Fibroblast of skin of right quadriceps (primary cell): ENCODE data around the gene EIF2S1.
"Not testable (repeated sequence)": the region's sequence is repeated elsewhere in the genome, so short reads cannot be mapped to it uniquely, and the experiment has no call there.

Experiments used
- DNase-seq: peaks from one replicate; pipeline ENCODE4 v3.0.0-alpha.2; 2013

The EIF2S1 gene

DNA sequence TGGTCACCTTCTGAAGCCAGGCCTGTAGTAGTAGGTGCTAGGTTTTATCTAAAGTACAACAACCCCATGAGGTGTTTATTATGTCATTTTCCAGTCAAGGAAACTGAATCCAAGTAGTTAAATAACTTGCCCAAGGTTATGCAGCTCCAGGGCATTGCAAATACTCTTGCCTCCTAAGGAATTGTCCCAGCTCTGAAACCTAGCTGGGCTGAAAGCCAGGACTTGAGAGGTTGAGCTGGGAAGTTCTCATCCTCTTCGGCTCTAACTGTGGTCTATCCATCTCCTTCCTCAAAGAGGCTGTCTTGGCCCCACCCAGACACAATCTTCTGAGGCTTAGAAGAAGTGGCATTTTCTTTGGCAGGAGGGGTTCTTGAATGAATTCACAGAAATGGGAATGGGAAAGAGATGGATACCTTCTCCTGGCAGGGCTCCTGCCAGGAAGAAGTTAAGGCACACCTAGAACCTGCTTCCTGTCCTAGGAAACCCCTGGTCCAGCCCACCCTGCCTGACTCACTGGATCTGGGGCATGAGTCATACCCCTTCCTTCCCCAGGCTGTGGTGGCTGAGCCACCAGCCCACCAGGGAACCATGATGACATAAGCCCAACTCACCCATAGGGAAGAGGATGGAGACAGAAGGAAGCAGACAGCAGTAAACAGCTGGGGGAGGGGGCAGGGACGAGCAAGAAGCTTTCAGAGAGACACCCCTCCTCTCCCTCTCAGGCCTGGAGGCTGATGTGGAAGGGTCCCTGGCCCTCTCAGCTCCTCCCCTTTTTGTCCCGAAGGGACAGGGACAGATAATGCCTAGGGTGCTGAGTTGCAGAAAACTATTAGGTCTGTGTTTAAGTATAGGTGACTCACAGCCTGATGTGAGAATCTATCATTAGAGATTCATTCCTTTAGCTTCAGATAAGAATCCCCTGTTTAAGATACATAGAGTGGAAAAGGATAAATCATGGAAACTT lies 54.0 kb downstream of the EIF2S1 start:
- peak; percentile 90 for DNase-seq

DNA sequence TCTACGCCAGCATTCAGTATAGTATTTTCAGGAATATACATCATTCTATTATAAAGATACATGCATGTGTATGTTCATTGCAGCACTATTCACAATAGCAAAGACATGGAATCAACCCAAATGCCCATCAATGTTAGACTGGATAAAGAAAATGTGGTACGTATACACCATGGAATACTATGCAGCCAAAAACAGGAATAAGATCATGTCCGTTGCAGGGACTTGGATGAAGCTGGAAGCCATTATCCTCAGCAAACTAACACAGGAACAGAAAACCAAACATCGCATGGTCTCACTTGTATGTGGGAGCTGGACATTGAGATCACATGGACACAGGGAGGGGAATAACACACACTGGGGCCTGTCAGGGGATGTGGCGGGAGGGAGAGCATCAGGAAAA lies 55.5 kb downstream of the EIF2S1 start:
- not testable (repeated sequence) for DNase-seq

DNA sequence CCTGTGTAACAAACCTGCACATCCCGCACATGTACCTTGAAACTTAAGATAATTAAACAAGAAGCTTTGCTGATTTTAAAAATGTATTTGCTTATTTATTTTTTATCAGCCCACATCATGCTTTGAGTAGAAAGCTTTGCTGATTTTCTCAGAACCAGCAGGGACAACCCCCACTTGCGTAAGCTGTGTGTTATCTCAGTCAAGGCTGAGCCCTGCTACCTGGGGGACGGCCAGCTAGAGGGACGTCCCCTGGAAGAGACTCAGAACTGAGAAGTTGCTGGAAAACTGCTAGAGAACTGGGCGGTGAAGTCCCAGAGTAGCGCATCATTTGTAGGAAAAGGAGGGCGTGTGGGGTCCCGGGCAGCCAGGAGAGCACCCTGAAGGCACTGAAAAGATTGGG lies 56.0 kb downstream of the EIF2S1 start:
- no peak for DNase-seq

DNA sequence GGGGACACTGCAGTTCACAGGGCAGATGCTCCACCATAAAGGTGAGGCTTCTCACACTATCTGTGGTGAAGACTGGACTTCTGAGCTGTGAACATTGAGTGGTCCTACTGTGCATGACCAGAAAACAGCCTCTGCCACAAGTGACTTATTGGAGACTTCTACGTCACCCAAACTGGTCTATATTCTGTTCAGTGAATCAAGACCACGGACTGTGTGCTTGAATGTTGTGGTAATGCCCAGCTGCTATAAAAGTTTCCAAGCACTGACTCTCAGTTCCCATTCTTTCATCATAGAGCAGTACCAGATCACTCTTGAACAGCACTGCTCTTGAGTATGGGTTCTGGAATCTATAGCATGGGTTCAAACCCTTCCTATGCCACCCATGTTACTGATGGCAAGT lies 56.7 kb downstream of the EIF2S1 start:
- no peak for DNase-seq

DNA sequence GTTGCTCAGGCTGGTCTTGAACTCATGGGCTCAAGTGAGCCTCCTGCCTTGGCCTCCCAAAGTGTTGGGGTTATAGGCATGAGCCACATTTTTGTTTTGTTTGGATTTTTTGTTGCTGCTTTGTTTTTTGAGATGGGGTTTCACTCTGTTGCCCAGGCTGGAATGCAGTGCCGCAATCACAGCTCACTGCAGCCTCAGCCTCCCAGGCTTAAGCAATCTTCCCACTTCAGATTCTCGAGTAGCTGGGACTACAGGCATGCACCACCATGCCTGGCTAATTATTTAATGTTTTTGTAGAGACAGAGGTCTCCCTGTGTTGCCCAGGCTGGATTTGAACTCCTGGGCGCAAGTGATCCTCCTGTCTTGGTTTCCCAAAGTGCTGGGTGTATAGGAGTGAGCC lies 57.5 kb downstream of the EIF2S1 start:
- DNase-seq = peak; percentile 32

DNA sequence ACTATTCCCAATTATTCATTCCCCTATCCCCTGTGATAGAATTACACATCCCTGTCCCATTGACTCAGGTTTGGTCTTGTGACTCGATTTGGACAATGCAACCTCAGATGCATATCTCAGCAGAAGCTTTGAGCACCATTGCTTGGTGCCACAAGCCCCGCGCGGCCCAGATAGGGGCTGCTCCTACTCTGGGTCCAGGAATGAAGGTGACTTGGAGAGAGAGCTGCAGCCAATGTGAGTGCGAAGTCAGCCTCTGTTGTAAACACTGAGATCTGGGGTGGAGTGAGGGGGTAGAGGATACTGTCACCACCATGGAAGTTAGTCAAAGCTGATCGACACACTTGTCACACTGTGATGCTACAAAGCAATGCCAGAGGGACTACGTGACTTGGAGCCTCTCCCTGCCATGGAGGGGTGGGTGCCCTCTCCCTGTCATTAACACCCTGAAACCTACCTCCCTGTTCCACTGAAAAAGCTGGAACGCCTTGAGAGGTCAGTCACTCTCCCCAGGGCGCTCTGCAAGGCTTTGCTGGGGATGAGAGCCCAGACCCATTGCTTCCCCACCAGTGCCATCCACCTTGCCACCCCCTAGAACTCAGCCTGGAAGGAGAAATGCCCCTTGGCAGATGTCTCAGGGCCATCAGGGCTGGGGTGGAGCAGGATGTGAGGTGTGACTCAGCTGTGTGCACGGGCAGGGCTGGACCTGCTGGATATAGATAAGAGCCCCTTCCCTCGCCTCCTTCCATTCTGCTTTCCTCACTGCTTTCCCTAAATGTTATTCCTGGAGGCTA lies 58.5 kb downstream of the EIF2S1 start:
- DNase-seq = no peak

DNA sequence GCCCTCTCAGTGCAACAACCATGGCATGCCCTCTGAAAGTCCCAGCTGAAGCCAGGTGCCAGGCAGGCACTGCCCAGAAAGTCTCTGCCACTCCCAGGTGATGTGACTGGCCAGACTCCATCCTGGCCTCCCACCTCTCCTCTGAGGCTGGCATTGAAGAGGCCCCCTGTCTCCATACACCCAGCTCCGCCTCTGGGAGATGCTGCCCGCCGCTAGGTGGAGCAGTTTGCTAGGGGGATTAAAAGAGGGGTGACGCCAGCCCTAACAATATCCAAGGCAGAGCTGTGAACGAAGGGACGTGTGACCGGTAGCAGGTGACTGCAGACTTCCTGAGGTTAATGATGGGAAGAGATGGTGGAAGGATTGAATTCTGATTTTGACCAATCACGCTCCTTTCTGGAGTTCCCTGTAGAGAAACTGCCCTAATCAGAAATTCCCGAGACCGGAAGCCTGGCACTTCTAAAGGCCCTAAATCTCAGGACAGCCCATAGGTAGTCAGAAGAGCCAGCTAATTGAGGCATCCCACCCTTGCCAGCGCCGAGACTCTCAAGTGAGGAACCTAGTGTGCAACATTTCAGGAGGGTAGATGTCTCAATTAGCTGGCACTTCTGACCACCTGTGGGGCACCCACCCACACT lies 60.1 kb downstream of the EIF2S1 start:
- no peak for DNase-seq

DNA sequence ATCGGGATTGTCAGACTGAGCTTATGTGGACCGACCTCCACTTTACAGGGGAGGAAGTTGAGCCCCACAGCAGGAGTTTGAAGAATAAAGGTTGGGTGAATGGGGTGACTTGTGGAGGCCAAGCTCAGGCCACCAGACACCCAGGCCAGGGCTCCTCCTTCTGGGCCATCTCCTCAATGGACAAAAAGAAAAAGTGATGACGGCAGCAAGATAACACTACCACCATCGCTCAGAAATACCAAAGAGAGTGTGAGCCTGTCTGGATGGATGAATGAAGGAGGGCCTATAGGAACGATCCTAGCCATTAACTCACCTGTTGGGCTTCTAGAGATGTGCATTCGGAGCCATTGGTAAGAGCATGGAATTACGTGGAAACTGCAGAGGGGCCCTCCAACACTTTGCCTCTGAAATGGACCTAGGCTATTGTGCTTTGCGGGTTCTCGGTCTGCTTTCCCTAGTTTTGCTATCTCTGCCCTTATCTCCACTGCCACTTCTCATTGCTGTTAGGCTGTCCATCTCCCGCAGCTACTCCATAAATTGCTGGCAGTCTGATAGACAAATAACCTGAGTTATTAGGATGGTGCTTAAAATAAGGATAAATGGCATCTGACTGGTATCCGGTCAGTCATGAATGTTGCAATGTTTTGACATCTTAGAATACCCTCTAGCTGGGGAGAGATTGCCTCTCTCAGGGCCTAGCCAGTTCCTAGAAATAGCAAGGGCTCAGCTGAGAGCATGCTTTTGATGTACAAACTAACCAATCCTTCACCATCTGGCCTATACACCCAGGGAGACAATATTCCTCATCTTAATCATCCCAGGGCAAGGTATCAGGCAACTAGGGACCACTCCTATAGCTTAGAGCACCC lies 61.5 kb downstream of the EIF2S1 start:
- no peak for DNase-seq

DNA sequence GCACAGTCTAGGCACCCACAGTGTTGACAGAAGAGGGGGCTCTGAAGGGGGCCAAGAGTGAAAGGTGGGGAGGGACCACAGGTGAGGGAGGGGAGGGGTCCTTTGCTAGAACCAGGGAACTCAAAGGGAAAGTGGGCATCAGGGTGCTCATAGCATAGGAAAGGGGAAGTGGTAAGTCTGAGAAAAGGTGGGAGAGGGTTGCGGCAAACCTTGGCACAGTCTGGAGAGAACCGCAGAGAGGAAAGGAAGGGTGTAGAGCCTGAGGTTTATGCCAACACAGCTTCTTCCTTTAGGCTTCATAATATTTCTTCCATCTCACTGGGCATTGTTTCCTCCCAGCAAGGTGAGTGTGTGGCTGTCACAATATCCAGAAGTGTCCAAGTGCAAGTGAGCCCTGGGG lies 63.3 kb downstream of the EIF2S1 start:
- no peak for DNase-seq

DNA sequence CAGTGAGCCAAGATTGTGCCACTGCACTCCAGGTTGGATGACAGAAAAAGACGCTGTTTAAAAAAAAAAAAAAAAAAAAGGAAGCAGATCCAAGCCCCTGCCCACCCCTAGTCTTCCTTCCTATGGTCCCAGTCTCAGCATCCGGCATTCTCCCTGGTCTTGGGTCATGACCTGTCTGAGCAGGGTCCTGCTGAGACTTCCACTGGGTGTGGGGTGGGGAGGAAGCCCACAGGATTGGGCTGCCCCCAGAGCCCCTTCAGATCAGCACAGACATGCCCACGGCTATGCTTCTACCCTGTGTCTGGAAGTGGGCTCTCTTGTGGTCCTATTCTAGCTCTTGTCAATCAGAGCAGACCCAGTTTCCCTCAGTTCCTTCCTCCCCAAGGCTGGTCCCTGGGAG lies 64.4 kb downstream of the EIF2S1 start:
- DNase-seq = no peak

DNA sequence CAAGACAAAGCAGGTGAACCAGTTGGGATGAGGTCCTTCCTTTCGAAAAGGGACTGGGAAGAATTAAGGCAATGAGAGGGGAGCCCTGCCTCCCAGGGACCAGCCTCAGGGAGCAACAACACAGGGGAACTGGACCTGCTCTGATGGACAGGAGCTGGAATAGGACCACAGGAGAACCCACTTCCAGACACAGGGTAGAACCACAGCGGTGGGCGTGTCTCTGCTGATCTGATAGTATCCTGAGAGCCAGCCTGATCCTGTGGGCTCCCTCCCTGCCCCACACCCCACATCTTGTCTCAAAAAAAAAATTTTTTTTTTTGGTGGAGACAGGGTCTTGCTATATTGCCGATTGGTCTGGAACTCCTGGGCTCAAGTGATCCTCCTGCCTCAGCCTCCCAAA lies 65.5 kb downstream of the EIF2S1 start:
- no peak for DNase-seq

DNA sequence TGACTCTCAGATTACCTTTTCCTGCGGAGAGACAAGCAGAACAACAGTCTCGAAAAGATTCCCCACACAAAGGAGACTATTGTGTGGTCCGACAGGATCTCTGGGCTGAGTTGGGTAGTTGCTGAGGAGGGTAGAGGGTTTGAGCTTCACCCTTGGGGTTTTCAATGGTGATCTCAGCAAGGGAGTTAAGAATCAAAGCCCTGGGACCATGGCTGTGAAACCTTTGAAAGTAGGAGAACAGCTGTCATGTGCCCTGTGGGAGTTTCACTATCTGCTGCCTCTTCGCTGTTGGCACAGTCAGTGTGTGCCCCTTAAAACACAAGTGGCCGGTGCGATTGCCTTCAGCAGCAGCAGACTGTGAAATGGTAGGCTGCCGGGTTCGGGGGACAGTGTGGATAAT lies 66.0 kb downstream of the EIF2S1 start:
- no peak for DNase-seq

DNA sequence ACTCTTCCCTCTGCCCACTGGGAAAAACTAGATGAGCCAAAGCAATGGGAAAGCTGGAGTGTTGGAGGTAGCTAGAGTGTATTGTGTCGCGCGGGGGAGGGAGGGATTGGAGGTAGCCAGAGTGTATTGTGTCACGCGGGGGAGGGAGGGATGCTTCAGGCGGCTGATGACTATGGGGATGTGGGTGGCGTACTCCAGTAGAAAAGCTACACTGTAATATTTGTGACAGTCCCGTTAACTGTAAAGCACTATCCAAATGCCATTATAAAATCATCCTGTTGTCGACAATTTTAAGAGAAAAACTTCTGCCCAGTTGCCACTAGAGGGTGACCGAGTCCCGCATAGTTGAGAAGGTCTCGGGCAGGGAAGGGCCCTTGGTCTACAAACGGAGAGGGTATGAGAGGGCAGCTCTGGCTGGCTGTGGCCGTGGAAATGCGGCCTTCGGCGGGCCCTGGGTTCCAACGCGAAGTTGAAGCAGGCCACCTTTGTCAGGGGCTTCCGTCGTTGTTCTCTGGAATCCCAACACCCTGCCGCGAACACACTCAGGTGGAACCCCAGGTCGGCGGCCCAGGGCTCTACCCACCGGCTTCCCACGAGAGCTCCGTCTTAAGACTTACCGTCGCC lies 67.0 kb downstream of the EIF2S1 start:
- peak; percentile 74 for DNase-seq

DNA sequence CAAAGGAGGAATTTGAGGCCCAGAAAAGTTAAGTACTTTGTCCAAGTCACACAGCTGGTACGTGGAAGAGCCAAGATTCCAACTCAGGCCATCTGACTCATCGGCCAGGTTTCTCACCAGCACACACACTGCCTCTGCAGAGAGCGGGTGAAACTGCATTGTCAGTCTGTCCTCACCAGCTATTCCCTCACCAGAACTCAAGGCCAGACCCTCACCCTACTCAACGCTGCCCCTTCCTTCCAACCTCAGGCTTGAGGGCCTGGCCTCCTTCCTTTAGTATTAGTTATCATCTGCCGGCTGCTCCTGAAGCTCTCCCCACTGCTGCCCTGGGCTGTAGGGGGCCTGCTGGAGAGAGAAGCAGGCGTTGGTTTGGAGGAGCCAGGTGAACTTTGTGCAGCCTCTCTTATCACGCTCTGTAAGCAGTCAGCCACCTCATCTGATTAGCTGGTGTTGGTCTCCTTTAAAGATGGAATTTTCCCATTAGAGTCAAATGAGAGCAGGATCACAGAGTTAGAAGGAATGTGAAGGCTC lies 68.4 kb downstream of the EIF2S1 start:
- DNase-seq = peak; percentile 60

DNA sequence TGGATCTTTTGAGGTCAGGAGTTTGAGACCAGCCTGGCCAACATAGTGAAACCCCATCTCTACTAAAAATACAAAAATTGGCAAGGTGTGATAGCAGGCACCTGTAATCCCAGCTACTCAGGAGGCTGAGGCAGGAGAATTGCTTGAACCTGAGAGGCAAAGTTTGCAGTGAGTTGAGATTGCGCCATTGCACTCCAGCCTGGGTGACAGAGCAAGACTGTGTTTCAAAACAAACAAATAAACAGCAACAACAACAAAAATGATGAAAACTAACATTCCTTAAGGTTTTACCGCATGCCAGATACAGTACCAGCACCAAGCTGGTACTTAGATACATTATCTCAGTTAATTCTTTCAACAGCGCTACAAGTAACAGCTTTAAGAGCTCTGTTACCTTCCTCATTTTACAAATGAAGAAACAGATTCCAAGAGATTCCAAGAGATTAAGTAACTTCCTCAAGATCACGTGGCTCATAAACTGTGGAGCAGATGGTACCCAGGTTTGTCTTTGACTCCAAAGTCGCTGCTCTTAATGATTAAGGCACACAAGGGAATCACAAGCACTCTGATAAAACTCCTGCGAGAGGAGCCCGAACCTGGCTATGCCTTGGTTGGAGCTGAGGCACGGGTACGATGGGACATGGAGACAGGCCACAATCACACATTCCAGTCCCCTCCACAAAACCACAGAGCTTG lies 69.5 kb downstream of the EIF2S1 start:
- peak; percentile 67 for DNase-seq

DNA sequence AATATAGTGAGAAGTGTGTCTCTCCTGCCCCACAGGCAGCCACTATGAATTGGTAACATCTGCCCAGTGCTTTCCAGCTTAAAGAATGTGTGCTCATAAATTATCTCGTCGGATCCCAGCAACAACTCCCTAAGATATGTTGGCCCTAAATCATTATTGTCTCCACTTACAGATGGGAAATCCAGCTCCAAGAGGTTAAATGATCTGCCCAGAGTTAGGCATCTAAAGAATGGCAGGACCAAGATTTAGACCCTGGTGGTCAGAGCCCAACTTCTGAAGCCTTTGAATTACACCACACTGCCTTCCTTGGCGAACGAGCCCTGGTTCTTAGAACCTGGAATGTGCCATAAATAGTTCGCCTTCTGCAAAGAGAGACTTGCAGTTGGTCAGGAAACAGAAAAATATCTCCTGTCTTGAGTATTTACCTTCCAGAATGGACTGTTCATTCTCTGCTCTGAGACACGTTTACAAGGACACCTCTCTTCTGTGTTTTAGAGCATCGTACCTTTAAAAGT lies 72.0 kb downstream of the EIF2S1 start:
- peak; percentile 74 for DNase-seq

DNA sequence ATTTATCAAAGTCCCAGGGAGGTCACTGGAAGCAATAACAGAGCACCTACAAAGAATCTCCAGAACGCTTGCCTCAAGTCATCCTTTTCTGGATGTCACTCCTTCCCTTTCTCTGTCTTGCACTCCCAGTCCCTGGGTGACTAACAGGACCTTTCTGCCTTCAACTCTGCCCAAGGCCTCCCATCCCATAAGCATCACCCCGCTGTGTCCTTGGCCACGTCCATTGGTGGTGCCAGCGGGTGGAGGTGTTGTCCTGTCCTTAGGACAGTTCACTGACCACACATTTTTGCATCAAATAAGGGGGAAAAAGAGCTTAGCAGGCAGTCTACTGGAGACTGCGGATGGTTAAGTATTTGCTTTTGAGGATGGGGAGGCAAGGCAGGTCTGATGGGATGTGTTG lies 75.5 kb downstream of the EIF2S1 start:
- DNase-seq = no peak
